Liver (tissue), 9 donors: ENCODE measurements around the gene ANKRD61. TPM values are rescaled to one million over a fixed set of nuclear protein-coding genes. Genes with fewer than 3 reads are reported as not detected.

ENCODE experiments used
- DNase-seq: peaks from one replicate; pipeline ENCODE4 v3.0.0-alpha.2; 2017; ENCODE audit warnings: low spot score
- H3K27ac ChIP-seq, 2 donors: one replicate each; pipeline ENCODE4 v1.7.0; 2013; ENCODE audit warnings: inconsistent platforms in 2 of 2, low read length in 2 of 2, control low read depth in 1 of 2, low read depth in 1 of 2, mild to moderate bottlenecking in 1 of 2
- H3K27me3 ChIP-seq, 4 donors: one replicate each; pipeline versions ENCODE4 v1.6.1 to v1.7.0; 2013; ENCODE audit warnings: low read length in 3 of 4, inconsistent platforms in 1 of 4, mild to moderate bottlenecking in 1 of 4, moderate library complexity in 1 of 4; ENCODE audit not compliant: control insufficient read depth in 4 of 4, insufficient read depth in 4 of 4
- H3K36me3 ChIP-seq, 4 donors: one replicate each; pipeline versions ENCODE4 v1.6.1 to v1.7.0; 2013; ENCODE audit warnings: low read length in 3 of 4, mild to moderate bottlenecking in 3 of 4, low read depth in 1 of 4, moderate library complexity in 1 of 4; ENCODE audit not compliant: control insufficient read depth in 4 of 4, insufficient read depth in 3 of 4
- H3K4me1 ChIP-seq, 4 donors: one replicate each; pipeline versions ENCODE4 v1.6.1 to v1.7.0; 2013; ENCODE audit warnings: low read length in 3 of 4, mild to moderate bottlenecking in 3 of 4, moderate library complexity in 1 of 4; ENCODE audit not compliant: control insufficient read depth in 4 of 4, insufficient read depth in 4 of 4
- H3K4me3 ChIP-seq, 3 donors: one replicate each; pipeline versions ENCODE4 v1.6.1 to v1.7.0; 2013; ENCODE audit warnings: low read length in 3 of 3, control low read depth in 1 of 3, low read depth in 1 of 3, mild to moderate bottlenecking in 1 of 3
- H3K9ac ChIP-seq, 2 donors: one replicate each; pipeline ENCODE4 v1.7.0; 2013; ENCODE audit warnings: low read length in 2 of 2, mild to moderate bottlenecking in 2 of 2, moderate library complexity in 2 of 2, control low read depth in 1 of 2, low read depth in 1 of 2
- H3K9me3 ChIP-seq, 4 donors: one replicate each; pipeline versions ENCODE4 v1.6.1 to v1.7.0; 2013; ENCODE audit warnings: low read length in 3 of 4; ENCODE audit not compliant: control insufficient read depth in 4 of 4
- ATF3 ChIP-seq: IDR thresholded peaks from 2 replicates; pipeline ENCODE4 v1.6.1; 2016; ENCODE audit warnings: antibody characterized with exemption
- CTCF ChIP-seq: fragments of 150-350 bp; IDR thresholded peaks from 2 replicates; pipeline ENCODE4 v1.5.1; 2017; ENCODE audit warnings: improper control_type of control experiment, low read depth, low read length; ENCODE audit not compliant: missing input control
- EGR1 ChIP-seq, 2 donors: IDR thresholded peaks; 2 replicates each; pipeline ENCODE4 v1.6.1; 2016 to 2018; ENCODE audit warnings: antibody characterized with exemption in 2 of 2, low read depth in 2 of 2
- FOXA1 ChIP-seq: IDR thresholded peaks from 2 replicates; pipeline ENCODE4 v1.6.1; 2016; ENCODE audit warnings: antibody characterized with exemption
- FOXA2 ChIP-seq: IDR thresholded peaks from 2 replicates; pipeline ENCODE4 v1.6.1; 2016; ENCODE audit warnings: antibody characterized with exemption
- GABPA ChIP-seq, 2 donors: IDR thresholded peaks in 1 of 2; conservative IDR thresholded peaks in 1 of 2; 2 replicates each; pipeline ENCODE4 v1.6.1; 2016; ENCODE audit warnings: antibody characterized with exemption in 2 of 2, mild to moderate bottlenecking in 1 of 2, moderate library complexity in 1 of 2
- HNF4A ChIP-seq, 2 donors: conservative IDR thresholded peaks; 2 replicates each; pipeline ENCODE4 v1.6.1; 2016; ENCODE audit warnings: antibody characterized with exemption in 2 of 2, mild to moderate bottlenecking in 2 of 2
- HNF4G ChIP-seq: IDR thresholded peaks from 2 replicates; pipeline ENCODE4 v1.6.1; 2016; ENCODE audit warnings: antibody characterized with exemption
- MAX ChIP-seq: IDR thresholded peaks from 2 replicates; pipeline ENCODE4 v1.6.1; 2016; ENCODE audit warnings: antibody characterized with exemption
- NR2F2 ChIP-seq: IDR thresholded peaks from 2 replicates; pipeline ENCODE4 v1.6.1; 2016; ENCODE audit warnings: antibody characterized with exemption
- RAD21 ChIP-seq, 2 donors: IDR thresholded peaks; 2 replicates each; pipeline ENCODE4 v1.6.1; 2016; ENCODE audit warnings: antibody characterized with exemption in 2 of 2, mild to moderate bottlenecking in 2 of 2
- REST ChIP-seq: IDR thresholded peaks from 2 replicates; pipeline ENCODE4 v1.6.1; 2016; ENCODE audit warnings: antibody characterized with exemption, mild to moderate bottlenecking
- RXRA ChIP-seq, 2 donors: IDR thresholded peaks; 2 replicates each; pipeline ENCODE4 v1.6.1; 2017 to 2018; ENCODE audit warnings: antibody characterized with exemption in 2 of 2, mild to moderate bottlenecking in 1 of 2
- SP1 ChIP-seq: IDR thresholded peaks from 2 replicates; pipeline ENCODE4 v1.6.1; 2018; ENCODE audit warnings: antibody characterized with exemption, mild to moderate bottlenecking
- TAF1 ChIP-seq: conservative IDR thresholded peaks from 2 replicates; pipeline ENCODE4 v1.6.1; 2016; ENCODE audit warnings: antibody characterized with exemption, mild to moderate bottlenecking
- ZBTB33 ChIP-seq: IDR thresholded peaks from 2 replicates; pipeline ENCODE4 v1.6.1; 2016; ENCODE audit warnings: antibody characterized with exemption
- WGBS: extraction: QIAGEN DNeasy Blood & Tissue Kit; methylation state at CpG from one replicate; pipeline ENCODE4 v1.1.7; 2013; 5-methylcytosine and 5-hydroxymethylcytosine counted together
- polyA plus RNA-seq, 2 donors: library from polyadenylated mRNA; stranded (reverse) in 1 of 2; unstranded in 1 of 2; fragments of 200-250 nt in 1 of 2; fragments of >200 nt in 1 of 2; fragmentation: Nextera tagmentation in 1 of 2; extraction: Ambion mirVana in 1 of 2; gene quantifications; one replicate each; pipeline versions ENCODE4 v1.2.1 to v1.2.3, GENCODE V29; 2013 to 2015
- total RNA-seq, 2 donors: library from RNA; depleted of rRNA; stranded (reverse); fragments of >200 nt; gene quantifications; one replicate each; pipeline ENCODE4 v1.2.3, GENCODE V29; 2014
- donor health status: healthy.
- donor health status: healthy.
- donor health status: healthy.
- donor health status: healthy.
- donor health status: healthy.

Gene ANKRD61
- total and polyA plus RNA-seq, 4 donors: 0.08 to 0.42 TPM; not detected in 2

- no peak for DNase-seq
- Histone ChIP-seq H3K36me3 (peaks cover 8 to 62% (median 40%) of the 10 kb centered on the region in 4 donors), H3K4me3 (no peak overlapping the region), H3K27ac (no peak overlapping the region), H3K9ac (no peak overlapping the region), H3K27me3 (no peaks in the 10 kb centered on the region), H3K9me3 (no peaks in the 10 kb centered on the region), H3K4me1 (peaks cover 0 to 3% (median 0%) of the 10 kb centered on the region in 4 donors)
- WGBS: 96% methylated on average over 1 of the region's 1 CpG
- TF ChIP-seq TAF1: no peak
- no peak for TF ChIP-seq FOXA1
- no peak for TF ChIP-seq ATF3
- no peak for TF ChIP-seq MAX
- no peak for TF ChIP-seq RAD21 (IDR thresholded peaks at IDR 0.05)
- no peak for TF ChIP-seq FOXA2
- no peak for TF ChIP-seq CTCF
- TF ChIP-seq ZBTB33: no peak
- no peak for TF ChIP-seq RXRA (IDR thresholded peaks at IDR 0.05)
- TF ChIP-seq NR2F2: no peak
- no peak for TF ChIP-seq SP1
- no peak for TF ChIP-seq GABPA (IDR thresholded peaks at IDR 0.05 in 1 of 2, conservative IDR thresholded peaks at IDR 0.05 in 1 of 2)
- TF ChIP-seq HNF4A (conservative IDR thresholded peaks at IDR 0.05): no peak
- TF ChIP-seq HNF4G: no peak
- no peak for TF ChIP-seq EGR1 (IDR thresholded peaks at IDR 0.05; ENCODE audit: low read depth in 2 of 2)
- no peak for TF ChIP-seq REST
Observed at GRCh38 chr7:6027806-6028365, 3.3 kb upstream of the ANKRD61 start.
